ENCODE data around the gene SMARCE1.

Gene SMARCE1

DNA sequence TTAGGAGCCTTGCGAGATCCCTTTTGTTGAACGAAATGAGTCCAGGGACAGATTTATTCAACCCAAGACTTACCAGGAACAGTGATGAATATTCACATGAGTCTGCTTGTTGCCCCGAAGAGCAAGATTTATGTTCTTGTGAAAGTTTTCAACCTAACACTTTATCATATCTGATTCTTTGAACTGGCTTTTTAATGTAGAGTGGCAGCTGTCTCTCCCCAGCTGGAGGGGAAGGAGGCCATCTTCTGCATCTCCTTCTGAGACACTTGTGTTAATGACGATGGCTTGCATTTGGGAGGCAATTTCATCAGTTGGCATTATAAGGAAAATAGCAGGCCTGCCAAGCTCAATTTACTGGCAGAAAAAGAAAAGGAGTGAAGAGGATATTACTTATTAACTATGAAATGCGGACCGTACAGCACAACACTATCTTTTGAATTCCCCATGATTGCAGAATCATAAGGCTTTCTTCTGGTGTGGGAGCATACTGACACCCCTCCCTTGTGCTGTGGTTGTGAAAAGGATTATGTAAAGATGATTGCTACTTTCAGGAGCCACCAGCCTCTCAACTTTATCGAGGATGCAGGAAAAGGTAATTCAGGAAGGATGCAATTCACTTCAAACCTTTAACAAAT, 35.7 kb downstream of the SMARCE1 start:
- no peak for TF ChIP-seq EZH2 (IDR thresholded peaks at IDR 0.05; ENCODE audit: borderline replicate concordance, low read length)
- TF ChIP-seq, protein P1, sequence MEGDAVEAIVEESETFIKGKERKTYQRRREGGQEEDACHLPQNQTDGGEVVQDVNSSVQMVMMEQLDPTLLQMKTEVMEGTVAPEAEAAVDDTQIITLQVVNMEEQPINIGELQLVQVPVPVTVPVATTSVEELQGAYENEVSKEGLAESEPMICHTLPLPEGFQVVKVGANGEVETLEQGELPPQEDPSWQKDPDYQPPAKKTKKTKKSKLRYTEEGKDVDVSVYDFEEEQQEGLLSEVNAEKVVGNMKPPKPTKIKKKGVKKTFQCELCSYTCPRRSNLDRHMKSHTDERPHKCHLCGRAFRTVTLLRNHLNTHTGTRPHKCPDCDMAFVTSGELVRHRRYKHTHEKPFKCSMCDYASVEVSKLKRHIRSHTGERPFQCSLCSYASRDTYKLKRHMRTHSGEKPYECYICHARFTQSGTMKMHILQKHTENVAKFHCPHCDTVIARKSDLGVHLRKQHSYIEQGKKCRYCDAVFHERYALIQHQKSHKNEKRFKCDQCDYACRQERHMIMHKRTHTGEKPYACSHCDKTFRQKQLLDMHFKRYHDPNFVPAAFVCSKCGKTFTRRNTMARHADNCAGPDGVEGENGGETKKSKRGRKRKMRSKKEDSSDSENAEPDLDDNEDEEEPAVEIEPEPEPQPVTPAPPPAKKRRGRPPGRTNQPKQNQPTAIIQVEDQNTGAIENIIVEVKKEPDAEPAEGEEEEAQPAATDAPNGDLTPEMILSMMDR (IDR thresholded peaks at IDR 0.05; ENCODE audit: low read length): no peak
- H3K27ac ChIP-seq (ENCODE audit: low read depth, low read length, poor library complexity, severe bottlenecking): no peak overlapping the region
- no peak overlapping the region for H2AFZ ChIP-seq (ENCODE audit: low read length)
- H3K79me2 ChIP-seq (ENCODE audit: insufficient read depth, low read length): no peaks in the 10 kb centered on the region
- H3K36me3 ChIP-seq (ENCODE audit: insufficient read depth, low read length): no peaks in the 10 kb centered on the region
- peaks cover 32% of the 10 kb centered on the region for H3K4me1 ChIP-seq (ENCODE audit: insufficient read depth, low read length, severe bottlenecking)
- H3K9ac ChIP-seq (ENCODE audit: low read length): no peak overlapping the region
- no peak overlapping the region for H3K4me2 ChIP-seq (ENCODE audit: low read length)
- no peaks in the 10 kb centered on the region for H3F3A ChIP-seq (ENCODE audit: insufficient read depth, low read length)
- no peak overlapping the region for H3K4me3 ChIP-seq (ENCODE audit: low read depth, low read length, poor library complexity, severe bottlenecking)
- no peaks in the 10 kb centered on the region for H3K9me2 ChIP-seq (ENCODE audit: low read depth, low read length)
- H3K27me3 ChIP-seq (ENCODE audit: insufficient read depth, low read length): no peaks in the 10 kb centered on the region
- no peaks in the 10 kb centered on the region for H3K9me3 ChIP-seq (ENCODE audit: low read length)
- H4K20me1 ChIP-seq (ENCODE audit: insufficient read depth, low read length): no peaks in the 10 kb centered on the region

DNA sequence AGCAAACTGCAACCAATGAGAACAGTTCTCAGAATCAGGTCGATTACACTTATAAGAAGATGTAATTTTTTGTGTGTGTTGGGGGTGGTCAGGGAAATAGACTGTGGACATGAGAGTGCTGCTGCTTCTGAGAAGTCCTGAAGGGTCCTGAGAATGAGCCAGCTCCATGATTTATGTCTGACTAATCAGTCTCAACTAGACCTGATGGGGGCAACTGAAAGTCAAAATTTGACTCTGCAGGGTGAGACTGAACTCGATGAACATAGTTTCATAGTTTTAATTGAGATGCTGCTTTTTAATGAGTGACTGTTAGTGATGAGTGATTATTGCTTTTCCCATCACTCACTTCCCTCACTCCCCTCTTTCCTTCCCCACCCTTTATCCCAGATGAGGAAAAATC, 37.3 kb downstream of the SMARCE1 start:
- TF ChIP-seq, protein P1 (IDR thresholded peaks at IDR 0.05; ENCODE audit: low read length): no peak
- TF ChIP-seq EZH2 (IDR thresholded peaks at IDR 0.05; ENCODE audit: borderline replicate concordance, low read length): no peak

DNA sequence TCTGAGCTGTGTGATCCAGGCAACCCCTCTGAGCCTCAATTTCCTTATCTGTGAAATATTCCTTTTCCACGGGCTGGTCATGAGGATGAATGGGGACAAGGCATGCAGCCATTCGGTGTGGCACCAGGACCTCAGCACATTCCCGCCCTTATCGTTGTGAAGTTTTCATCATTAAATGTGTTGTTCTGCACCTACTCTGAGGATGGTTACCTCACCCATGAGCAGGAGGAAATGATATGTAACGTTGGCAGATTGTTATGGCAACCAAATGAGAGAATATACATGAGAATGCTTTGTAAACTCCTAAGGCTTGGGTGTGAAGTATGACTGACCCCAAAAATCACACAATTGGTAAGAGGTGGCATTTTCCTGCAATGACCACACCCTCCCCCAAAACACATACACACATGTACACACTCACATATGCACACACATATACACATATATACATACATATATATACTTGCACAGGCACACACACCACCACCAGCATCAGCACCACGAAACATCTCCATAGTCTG, 39.5 kb downstream of the SMARCE1 start:
- H4K20me1 ChIP-seq (ENCODE audit: insufficient read depth, low read length): no peaks in the 10 kb centered on the region
- H3K4me3 ChIP-seq (ENCODE audit: low read depth, low read length, poor library complexity, severe bottlenecking): no peak overlapping the region
- no peaks in the 10 kb centered on the region for H3K79me2 ChIP-seq (ENCODE audit: insufficient read depth, low read length)
- no peaks in the 10 kb centered on the region for H3K27me3 ChIP-seq (ENCODE audit: insufficient read depth, low read length)
- H3K4me1 ChIP-seq (ENCODE audit: insufficient read depth, low read length, severe bottlenecking): peaks cover 8% of the 10 kb centered on the region
- no peaks in the 10 kb centered on the region for H3F3A ChIP-seq (ENCODE audit: insufficient read depth, low read length)
- no peak overlapping the region for H3K9ac ChIP-seq (ENCODE audit: low read length)
- TF ChIP-seq, protein P1 (IDR thresholded peaks at IDR 0.05; ENCODE audit: low read length): no peak
- no peak for TF ChIP-seq EZH2 (IDR thresholded peaks at IDR 0.05; ENCODE audit: borderline replicate concordance, low read length)
- H3K9me2 ChIP-seq (ENCODE audit: low read depth, low read length): no peaks in the 10 kb centered on the region
- H2AFZ ChIP-seq (ENCODE audit: low read length): no peak overlapping the region
- no peak overlapping the region for H3K27ac ChIP-seq (ENCODE audit: low read depth, low read length, poor library complexity, severe bottlenecking)
- no peak overlapping the region for H3K4me2 ChIP-seq (ENCODE audit: low read length)
- no peaks in the 10 kb centered on the region for H3K9me3 ChIP-seq (ENCODE audit: low read length)
- H3K36me3 ChIP-seq (ENCODE audit: insufficient read depth, low read length): no peaks in the 10 kb centered on the region

More for the DNA sequence above, 37.3 kb downstream of the SMARCE1 start:
- H3K4me1 ChIP-seq (ENCODE audit: insufficient read depth, low read length, severe bottlenecking): peaks cover 22% of the 10 kb centered on the region
- H3K79me2 ChIP-seq (ENCODE audit: insufficient read depth, low read length): no peaks in the 10 kb centered on the region
- H3K4me2 ChIP-seq (ENCODE audit: low read length): no peak overlapping the region
- no peaks in the 10 kb centered on the region for H3K9me2 ChIP-seq (ENCODE audit: low read depth, low read length)
- H4K20me1 ChIP-seq (ENCODE audit: insufficient read depth, low read length): no peaks in the 10 kb centered on the region
- H3K27me3 ChIP-seq (ENCODE audit: insufficient read depth, low read length): no peaks in the 10 kb centered on the region
- H3K9me3 ChIP-seq (ENCODE audit: low read length): no peaks in the 10 kb centered on the region
- H2AFZ ChIP-seq (ENCODE audit: low read length): no peak overlapping the region
- H3K27ac ChIP-seq (ENCODE audit: low read depth, low read length, poor library complexity, severe bottlenecking): no peak overlapping the region
- H3K4me3 ChIP-seq (ENCODE audit: low read depth, low read length, poor library complexity, severe bottlenecking): no peak overlapping the region
- no peaks in the 10 kb centered on the region for H3F3A ChIP-seq (ENCODE audit: insufficient read depth, low read length)
- no peaks in the 10 kb centered on the region for H3K36me3 ChIP-seq (ENCODE audit: insufficient read depth, low read length)
- no peak overlapping the region for H3K9ac ChIP-seq (ENCODE audit: low read length)

All from OCI-LY1 (cell line).